Measurements from ENCODE around the gene ENG. TPM values are rescaled to one million over a fixed set of nuclear protein-coding genes. Genes with fewer than 3 reads are reported as not detected.
A peak's percentile ranks its signal among the peaks of the same experiment; 100 is the strongest.

Gene ENG
- total and polyA plus RNA-seq, 2 of the 4 experiments (the other 2 are of a cell fraction) = 3.6 to 83.3 TPM

- no TSS peak for BruUV-seq (replicated peaks)
- no peak overlapping the region for H2BK20ac ChIP-seq (ENCODE audit: low read depth, low read length)
- in situ Hi-C loops (cut with MboI; ENCODE audit: low sequenced_read_pairs) (no loop called here), intact Hi-C loops (cut with micrococcal nuclease) (no loop called here), dilution Hi-C loops (cut with HindIII; ENCODE audit: low sequenced_read_pairs, unreplicated experiment) (no loop called here)
- no peak overlapping the region for H4K8ac ChIP-seq (ENCODE audit: low read depth in 2 of 2, low read length in 2 of 2)
- no peaks in the 10 kb centered on the region for H3K9me3 ChIP-seq (ENCODE audit: control insufficient read depth, insufficient read depth, low read length)
- H2AK5ac ChIP-seq (ENCODE audit: low read depth, low read length) = no peak overlapping the region
- no peaks in the 10 kb centered on the region for H3K9me1 ChIP-seq (ENCODE audit: insufficient read depth, low read length)
- no peak overlapping the region for H3K14ac ChIP-seq (replicated peaks; ENCODE audit: low read depth, low read length)
- ATAC-seq (ENCODE audit: low read depth) (no peak), DNase-seq (no peak)
- H3K4me2 ChIP-seq (ENCODE audit: low read depth, low read length) = no peak overlapping the region
- H4K5ac ChIP-seq (ENCODE audit: low read depth, low read length) = no peak overlapping the region
- no peak overlapping the region for H3K4me3 ChIP-seq (ENCODE audit: insufficient read depth, low read depth, low read length)
- 42% methylated on average over 4 of the region's 10 CpGs; no CpG with 5 or more reads in 1 of the 2 experiments for WGBS, 2 experiments (ENCODE audit: extremely low coverage in 2 of 2, insufficient read length in 1 of 2)
- no peaks in the 10 kb centered on the region for H3K27me3 ChIP-seq (ENCODE audit: control insufficient read depth, insufficient read depth, low read length)
- H2BK120ac ChIP-seq (ENCODE audit: low read depth, low read length) = no peak overlapping the region
- H3K27ac ChIP-seq (ENCODE audit: insufficient read depth, low read length) = no peak overlapping the region
- peaks cover 20 to 34% of the 10 kb centered on the region in 2 experiments; a peak in 3 of 4 replicates for H3K79me1 ChIP-seq (ENCODE audit: low read depth in 1 of 2, low read length in 2 of 2)
- H3K23ac ChIP-seq (ENCODE audit: low read depth, low read length) = no peak overlapping the region
- TF ChIP-seq CEBPB (IDR thresholded peaks at IDR 0.05; ENCODE audit: low read depth, low read length) = no peak
- no peak for TF ChIP-seq MAFK (IDR thresholded peaks at IDR 0.05; ENCODE audit: low read depth, low read length)
- no peak for TF ChIP-seq MAZ (IDR thresholded peaks at IDR 0.05; ENCODE audit: borderline replicate concordance, low read depth, low read length)
- TF ChIP-seq RAD21 (IDR thresholded peaks at IDR 0.05; ENCODE audit: low read length) = no peak
- TF ChIP-seq NFE2L2 (IDR thresholded peaks at IDR 0.05; ENCODE audit: low read depth, low read length) = no peak
- no peak for TF ChIP-seq POLR2A (IDR thresholded peaks at IDR 0.05; ENCODE audit: low read depth, low read length)
- TF ChIP-seq CHD1 (IDR thresholded peaks at IDR 0.05; ENCODE audit: low read depth, low read length) = no peak
- no peak for TF ChIP-seq BHLHE40 (IDR thresholded peaks at IDR 0.05; ENCODE audit: low read depth, low read length)
- no peak for TF ChIP-seq SMC3 (IDR thresholded peaks at IDR 0.05; ENCODE audit: low read depth, low read length)
- TF ChIP-seq MXI1 (IDR thresholded peaks at IDR 0.05; ENCODE audit: borderline replicate concordance, low read depth, low read length) = no peak
- no peak for TF ChIP-seq USF2 (IDR thresholded peaks at IDR 0.05; ENCODE audit: low read depth, low read length)
- CTCF ChIA-PET = interaction anchor here (0.6 kb wide), 1 partner anchor 8 kb away, joined by 3 read pairs; no protein-coding TSS in a partner anchor
- H3K18ac ChIP-seq (ENCODE audit: low read depth, low read length) = no peak overlapping the region
- H2BK15ac ChIP-seq (ENCODE audit: low read depth, low read length) = no peak overlapping the region
- peak overlapping the region; percentile 44 for H2AK9ac ChIP-seq (replicated peaks; ENCODE audit: low read depth, low read length, poor library complexity)
- peaks cover 21% of the 10 kb centered on the region for H3K36me3 ChIP-seq (ENCODE audit: control insufficient read depth, insufficient read depth, low read length)
- 0 out of 2 replicates have a peak, but pooled peaks cover 6% of the 10 kb centered on the region for H4K20me1 ChIP-seq (ENCODE audit: insufficient read depth, low read length)
- no peak overlapping the region for H3K9ac ChIP-seq (ENCODE audit: low read depth, low read length)
- no peak overlapping the region for H2AFZ ChIP-seq (replicated peaks; ENCODE audit: low read length, poor library complexity)
- H2BK5ac ChIP-seq (ENCODE audit: low read depth, low read length, poor library complexity, severe bottlenecking) = no peak overlapping the region
- H3K4ac ChIP-seq (ENCODE audit: low read depth, low read length) = no peak overlapping the region
- POLR2A ChIA-PET (ENCODE audit: unreplicated experiment) = interaction anchor here (0.6 kb wide), 1 partner anchor 139 kb away, joined by 3 read pairs; the partner anchor contains the start of gene TOR2A
- no peak overlapping the region for H4K91ac ChIP-seq (ENCODE audit: insufficient read depth, low read depth, low read length)
- no peak overlapping the region for H3K56ac ChIP-seq (ENCODE audit: extremely low read depth, insufficient read depth, low read length)
- H3K4me1 ChIP-seq (ENCODE audit: control insufficient read depth, insufficient read depth, low read length) = peaks cover 24% of the 10 kb centered on the region
Observed at GRCh38 chr9:127873886-127874285, 19.4 kb upstream of the ENG start.
